Gastrocnemius medialis (tissue), 4 donors: ENCODE results near the gene CRKL.

ENCODE experiments used
- POLR2A ChIP-seq, 2 donors: fragments of 450-650 bp; IDR thresholded peaks; one replicate each; pipeline ENCODE4 v1.6.1; 2017; ENCODE audit warnings: antibody characterized with exemption in 2 of 2, mild to moderate bottlenecking in 2 of 2, moderate library complexity in 2 of 2
- TF ChIP-seq, protein P1 (sequence below), 5 experiments: fragments of 450-650 bp in 3 of 5; fragments of 200-600 bp in 2 of 5; sonication (generic) in 2 of 5; IDR thresholded peaks in 4 of 5; conservative IDR thresholded peaks in 1 of 5; 1 replicate in 4 of 5; 2 replicates in 1 of 5; pipeline ENCODE4 v1.5.1; 2016 to 2019; ENCODE audit warnings: antibody characterized with exemption in 5 of 5, mild to moderate bottlenecking in 3 of 5, moderate library complexity in 3 of 5

- TF ChIP-seq, protein P1, sequence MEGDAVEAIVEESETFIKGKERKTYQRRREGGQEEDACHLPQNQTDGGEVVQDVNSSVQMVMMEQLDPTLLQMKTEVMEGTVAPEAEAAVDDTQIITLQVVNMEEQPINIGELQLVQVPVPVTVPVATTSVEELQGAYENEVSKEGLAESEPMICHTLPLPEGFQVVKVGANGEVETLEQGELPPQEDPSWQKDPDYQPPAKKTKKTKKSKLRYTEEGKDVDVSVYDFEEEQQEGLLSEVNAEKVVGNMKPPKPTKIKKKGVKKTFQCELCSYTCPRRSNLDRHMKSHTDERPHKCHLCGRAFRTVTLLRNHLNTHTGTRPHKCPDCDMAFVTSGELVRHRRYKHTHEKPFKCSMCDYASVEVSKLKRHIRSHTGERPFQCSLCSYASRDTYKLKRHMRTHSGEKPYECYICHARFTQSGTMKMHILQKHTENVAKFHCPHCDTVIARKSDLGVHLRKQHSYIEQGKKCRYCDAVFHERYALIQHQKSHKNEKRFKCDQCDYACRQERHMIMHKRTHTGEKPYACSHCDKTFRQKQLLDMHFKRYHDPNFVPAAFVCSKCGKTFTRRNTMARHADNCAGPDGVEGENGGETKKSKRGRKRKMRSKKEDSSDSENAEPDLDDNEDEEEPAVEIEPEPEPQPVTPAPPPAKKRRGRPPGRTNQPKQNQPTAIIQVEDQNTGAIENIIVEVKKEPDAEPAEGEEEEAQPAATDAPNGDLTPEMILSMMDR (IDR thresholded peaks at IDR 0.05 in 4 of 5, conservative IDR thresholded peaks at IDR 0.05 in 1 of 5) = no peak
- TF ChIP-seq POLR2A (IDR thresholded peaks at IDR 0.05) = no peak
These were observed 63.3 kb downstream of the CRKL start for GRCh38 chr22:20980523-20980922.
